ENCODE results near the gene UNC93A.
"Not testable (repeated sequence)": the region's sequence is repeated elsewhere in the genome, so short reads cannot be mapped to it uniquely, and the experiment has no call there.

The UNC93A gene

DNA sequence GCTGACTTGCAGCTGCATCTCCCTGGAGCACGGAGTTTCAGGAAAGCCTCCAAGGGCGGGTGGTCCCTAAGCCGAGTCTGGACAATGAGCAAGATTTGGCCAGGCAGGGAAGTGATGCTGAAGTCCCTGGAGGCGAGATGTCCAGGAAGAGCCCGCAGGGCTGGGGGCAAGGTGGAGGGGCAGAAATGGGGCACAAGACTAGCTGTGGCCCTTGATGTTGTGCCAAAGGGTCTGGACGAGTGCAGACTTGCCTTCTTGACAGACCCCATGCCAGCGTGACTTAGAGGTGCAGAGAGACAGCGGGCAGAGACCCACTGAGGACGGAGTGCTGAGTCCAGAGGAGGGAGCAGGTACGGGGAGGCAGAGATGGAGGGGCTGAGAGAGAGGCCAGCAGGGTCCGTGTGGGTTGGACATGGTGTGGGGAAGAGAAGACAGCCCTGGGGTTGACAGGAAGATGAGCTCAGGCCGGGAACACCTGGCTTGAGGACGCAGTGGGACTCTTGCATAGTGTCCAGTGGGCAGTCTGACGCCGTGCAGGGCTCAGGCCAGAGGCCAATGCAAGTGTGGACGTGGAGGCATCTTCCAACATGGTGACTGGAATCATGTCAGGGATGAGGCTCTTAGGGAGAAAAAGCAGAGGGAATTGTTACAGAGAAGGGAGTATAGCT lies 8.7 kb downstream of the UNC93A start:
- no peak overlapping the region for H3K9ac ChIP-seq (ENCODE audit: low read length)
- no peaks in the 10 kb centered on the region for H3K9me3 ChIP-seq (ENCODE audit: control insufficient read depth, low read length)
- peaks cover under 1% of the 10 kb centered on the region for H3K4me1 ChIP-seq (ENCODE audit: control insufficient read depth, insufficient read depth, low read length)
- no peak overlapping the region for H3K4me3 ChIP-seq (ENCODE audit: low read length)
- no peaks in the 10 kb centered on the region for H3K36me3 ChIP-seq (ENCODE audit: control insufficient read depth, insufficient read depth, low read length)
- no peaks in the 10 kb centered on the region for H3K27me3 ChIP-seq (ENCODE audit: control insufficient read depth, insufficient read depth, low read length)

DNA sequence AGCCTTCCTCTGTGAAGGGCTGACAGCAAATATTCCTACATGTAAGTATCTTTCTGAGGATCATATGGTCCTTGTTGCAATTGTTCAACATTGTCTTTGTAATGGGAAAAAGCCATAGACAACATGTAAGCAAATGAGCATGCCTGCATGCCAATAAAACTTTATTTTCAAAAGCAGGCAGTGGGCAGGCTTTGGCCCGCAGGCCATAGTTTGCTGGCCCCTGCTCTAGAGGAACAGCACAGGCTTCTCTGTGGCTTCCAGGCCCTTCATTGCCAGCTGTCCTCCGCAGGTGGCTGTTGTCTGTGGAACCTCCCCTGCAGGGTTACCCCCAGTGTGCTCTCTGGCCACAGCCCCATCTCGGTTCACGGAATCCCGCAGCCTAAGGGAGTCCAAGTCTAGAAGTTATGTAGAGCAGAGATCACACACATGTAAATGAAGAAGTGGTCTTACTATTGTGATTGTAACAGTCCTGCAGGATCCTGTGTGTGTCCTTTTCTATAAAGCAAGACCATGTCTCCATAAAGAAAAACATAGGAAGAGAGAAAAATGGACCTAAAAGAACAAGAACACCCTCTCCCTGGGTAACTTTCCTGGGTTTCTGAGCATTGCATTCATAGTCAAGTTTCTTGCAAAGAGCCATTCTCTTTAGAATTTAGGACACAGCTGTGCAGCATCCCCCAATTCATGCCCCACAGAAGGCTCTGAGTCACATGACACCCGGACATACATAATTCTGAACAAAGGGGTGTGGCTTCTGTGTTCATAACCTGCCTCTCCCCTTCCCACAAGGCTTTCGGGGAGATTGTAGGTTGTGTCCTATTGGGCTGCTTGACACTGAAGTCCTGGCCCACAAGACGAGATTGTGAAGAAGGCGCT lies 10.0 kb downstream of the UNC93A start:
- H3K27me3 ChIP-seq (ENCODE audit: control insufficient read depth, insufficient read depth, low read length) = no peaks in the 10 kb centered on the region
- no peak overlapping the region for H3K9ac ChIP-seq (ENCODE audit: low read length)
- peaks cover 8% of the 10 kb centered on the region for H3K4me1 ChIP-seq (ENCODE audit: control insufficient read depth, insufficient read depth, low read length)
- H3K4me3 ChIP-seq (ENCODE audit: low read length) = no peak overlapping the region
- H3K9me3 ChIP-seq (ENCODE audit: control insufficient read depth, low read length) = no peaks in the 10 kb centered on the region
- H3K36me3 ChIP-seq (ENCODE audit: control insufficient read depth, insufficient read depth, low read length) = no peaks in the 10 kb centered on the region

DNA sequence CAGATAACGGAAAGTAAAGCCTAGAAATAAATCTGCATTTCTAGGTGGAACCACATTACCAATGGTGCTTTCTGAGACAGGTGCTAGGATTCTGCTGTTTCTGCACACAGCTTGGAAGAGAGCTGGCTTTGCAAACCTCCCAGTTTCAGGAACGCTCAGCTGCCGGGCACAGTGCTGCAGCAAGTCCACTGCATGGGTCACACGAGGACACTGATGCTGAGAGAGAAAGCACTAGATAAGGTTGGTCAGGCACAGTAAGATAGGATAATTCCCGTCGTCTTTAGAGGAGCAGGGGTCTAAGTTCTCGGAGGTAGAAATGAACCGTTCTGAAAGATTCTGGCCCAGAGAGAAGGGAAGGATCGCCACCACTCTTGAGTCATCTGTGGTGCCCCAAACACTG lies 11.0 kb downstream of the UNC93A start:
- Histone ChIP-seq H3K9me3 (ENCODE audit: control insufficient read depth, low read length) (no peaks in the 10 kb centered on the region), H3K9ac (ENCODE audit: low read length) (no peak overlapping the region), H3K4me1 (ENCODE audit: control insufficient read depth, insufficient read depth, low read length) (peaks cover 13% of the 10 kb centered on the region), H3K4me3 (ENCODE audit: low read length) (no peak overlapping the region), H3K36me3 (ENCODE audit: control insufficient read depth, insufficient read depth, low read length) (no peaks in the 10 kb centered on the region), H3K27me3 (ENCODE audit: control insufficient read depth, insufficient read depth, low read length) (no peaks in the 10 kb centered on the region)

DNA sequence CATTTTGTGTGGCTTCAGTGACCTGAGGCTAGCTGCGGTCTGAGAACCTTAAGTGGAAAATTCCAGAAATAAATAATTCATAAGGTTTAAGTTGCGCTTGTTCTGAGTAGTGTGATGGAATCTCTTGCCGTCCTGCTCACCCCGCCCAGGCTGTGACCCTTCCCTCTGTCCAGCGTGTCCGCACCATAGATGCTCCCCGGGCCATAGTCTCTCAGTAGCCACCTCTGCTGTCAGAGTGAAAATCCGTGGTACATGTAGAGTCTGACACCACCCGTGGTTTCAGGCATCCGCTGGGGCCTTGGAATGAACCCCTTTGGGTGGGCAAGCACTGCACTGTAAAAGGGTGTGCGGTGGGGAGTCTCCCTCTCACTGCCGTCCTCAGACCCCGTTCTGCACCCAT lies 11.7 kb downstream of the UNC93A start:
- no peaks in the 10 kb centered on the region for H3K9me3 ChIP-seq (ENCODE audit: control insufficient read depth, low read length)
- H3K36me3 ChIP-seq (ENCODE audit: control insufficient read depth, insufficient read depth, low read length) = no peaks in the 10 kb centered on the region
- H3K4me1 ChIP-seq (ENCODE audit: control insufficient read depth, insufficient read depth, low read length) = peaks cover 13% of the 10 kb centered on the region
- H3K4me3 ChIP-seq (ENCODE audit: low read length) = no peak overlapping the region
- H3K27me3 ChIP-seq (ENCODE audit: control insufficient read depth, insufficient read depth, low read length) = no peaks in the 10 kb centered on the region
- no peak overlapping the region for H3K9ac ChIP-seq (ENCODE audit: low read length)

DNA sequence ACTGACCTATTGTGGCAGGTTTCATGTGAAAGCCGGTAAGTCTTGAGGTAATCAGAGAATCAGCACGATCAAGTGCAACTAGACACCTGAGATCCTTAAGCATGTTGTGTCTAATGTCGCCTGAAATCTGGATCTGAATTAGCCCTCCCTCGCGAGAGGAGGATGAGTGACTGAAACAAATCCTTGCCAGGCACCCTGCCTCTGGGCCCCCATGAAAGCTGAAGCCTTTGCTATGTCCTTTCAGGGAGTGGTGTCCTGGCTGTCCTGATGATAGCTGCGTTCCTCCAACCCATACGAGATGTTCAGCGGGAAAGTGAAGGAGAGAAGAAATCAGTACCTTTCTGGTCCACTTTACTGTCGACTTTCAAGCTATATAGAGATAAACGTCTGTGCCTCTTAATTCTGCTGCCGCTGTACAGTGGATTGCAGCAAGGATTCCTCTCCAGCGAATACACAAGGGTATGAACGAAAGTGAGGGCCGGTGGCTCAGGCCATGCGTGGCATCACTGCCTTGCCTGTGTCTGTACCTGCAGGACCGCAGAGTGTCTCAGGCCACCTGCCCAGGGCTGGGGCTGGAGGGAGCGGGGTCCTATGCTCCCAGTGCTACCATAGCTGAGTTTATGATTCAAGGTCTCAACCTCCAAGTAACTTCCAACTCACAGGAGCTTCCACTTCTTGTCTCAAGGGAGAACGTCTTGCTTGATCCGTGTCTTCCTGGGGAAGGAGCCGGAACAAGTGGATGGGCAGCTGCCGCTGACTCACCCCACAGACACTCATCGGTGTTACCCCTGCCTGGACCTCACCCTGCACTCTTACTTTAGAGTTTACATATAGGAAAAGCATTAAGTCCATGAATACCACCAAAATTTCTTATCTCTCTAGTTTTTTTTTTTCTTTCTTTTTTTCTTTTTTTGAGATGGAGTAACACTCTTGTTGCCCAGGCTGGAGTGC lies 12.8 kb downstream of the UNC93A start:
- no peaks in the 10 kb centered on the region for H3K27me3 ChIP-seq (ENCODE audit: control insufficient read depth, insufficient read depth, low read length)
- no peak overlapping the region for H3K4me3 ChIP-seq (ENCODE audit: low read length)
- peaks cover 13% of the 10 kb centered on the region for H3K4me1 ChIP-seq (ENCODE audit: control insufficient read depth, insufficient read depth, low read length)
- H3K9me3 ChIP-seq (ENCODE audit: control insufficient read depth, low read length) = no peaks in the 10 kb centered on the region
- H3K36me3 ChIP-seq (ENCODE audit: control insufficient read depth, insufficient read depth, low read length) = no peaks in the 10 kb centered on the region
- no peak overlapping the region for H3K9ac ChIP-seq (ENCODE audit: low read length)

DNA sequence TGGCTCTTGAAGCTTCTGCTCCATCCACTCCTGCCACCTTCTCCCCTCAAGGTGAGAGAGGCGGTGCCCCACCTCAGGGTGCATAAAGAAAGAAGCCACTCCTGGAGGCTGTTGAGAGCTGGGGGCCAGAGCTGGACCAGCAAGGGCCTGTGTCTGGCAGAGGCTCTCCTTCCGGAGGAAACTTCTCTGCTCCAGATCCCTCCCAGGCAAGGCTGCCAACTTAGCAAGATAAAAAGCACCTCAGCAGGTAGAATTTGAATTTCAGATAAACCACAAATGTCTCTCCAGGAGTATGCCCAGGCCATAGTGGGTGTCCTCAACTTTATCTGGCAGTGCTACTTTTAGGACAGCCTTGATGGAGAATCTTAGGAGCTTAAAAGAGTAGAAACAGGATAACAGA lies 13.8 kb downstream of the UNC93A start:
- Histone ChIP-seq H3K36me3 (ENCODE audit: control insufficient read depth, insufficient read depth, low read length) (no peaks in the 10 kb centered on the region), H3K9me3 (ENCODE audit: control insufficient read depth, low read length) (no peaks in the 10 kb centered on the region), H3K4me1 (ENCODE audit: control insufficient read depth, insufficient read depth, low read length) (peaks cover 16% of the 10 kb centered on the region), H3K27me3 (ENCODE audit: control insufficient read depth, insufficient read depth, low read length) (no peaks in the 10 kb centered on the region), H3K9ac (ENCODE audit: low read length) (no peak overlapping the region), H3K4me3 (ENCODE audit: low read length) (no peak overlapping the region)

DNA sequence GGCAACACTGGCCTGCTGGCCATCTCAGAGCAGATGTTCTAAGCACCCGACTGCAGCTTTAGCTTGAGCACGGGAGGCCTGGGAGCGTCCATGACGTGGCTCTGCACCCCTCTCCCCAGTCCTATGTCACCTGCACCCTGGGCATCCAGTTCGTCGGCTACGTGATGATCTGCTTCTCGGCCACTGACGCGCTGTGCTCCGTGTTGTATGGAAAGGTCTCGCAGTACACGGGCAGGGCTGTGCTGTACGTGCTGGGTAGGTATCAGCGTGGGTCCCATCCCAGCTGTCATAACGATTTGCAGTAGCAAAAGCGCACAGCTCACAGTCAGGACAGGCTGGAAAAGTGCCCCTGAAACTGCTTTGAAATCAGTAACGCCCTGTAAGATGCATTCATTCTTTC lies 14.7 kb downstream of the UNC93A start:
- H3K9me3 ChIP-seq (ENCODE audit: control insufficient read depth, low read length) = no peaks in the 10 kb centered on the region
- no peaks in the 10 kb centered on the region for H3K36me3 ChIP-seq (ENCODE audit: control insufficient read depth, insufficient read depth, low read length)
- H3K9ac ChIP-seq (ENCODE audit: low read length) = no peak overlapping the region
- H3K4me3 ChIP-seq (ENCODE audit: low read length) = no peak overlapping the region
- peaks cover 25% of the 10 kb centered on the region for H3K4me1 ChIP-seq (ENCODE audit: control insufficient read depth, insufficient read depth, low read length)
- H3K27me3 ChIP-seq (ENCODE audit: control insufficient read depth, insufficient read depth, low read length) = no peaks in the 10 kb centered on the region

DNA sequence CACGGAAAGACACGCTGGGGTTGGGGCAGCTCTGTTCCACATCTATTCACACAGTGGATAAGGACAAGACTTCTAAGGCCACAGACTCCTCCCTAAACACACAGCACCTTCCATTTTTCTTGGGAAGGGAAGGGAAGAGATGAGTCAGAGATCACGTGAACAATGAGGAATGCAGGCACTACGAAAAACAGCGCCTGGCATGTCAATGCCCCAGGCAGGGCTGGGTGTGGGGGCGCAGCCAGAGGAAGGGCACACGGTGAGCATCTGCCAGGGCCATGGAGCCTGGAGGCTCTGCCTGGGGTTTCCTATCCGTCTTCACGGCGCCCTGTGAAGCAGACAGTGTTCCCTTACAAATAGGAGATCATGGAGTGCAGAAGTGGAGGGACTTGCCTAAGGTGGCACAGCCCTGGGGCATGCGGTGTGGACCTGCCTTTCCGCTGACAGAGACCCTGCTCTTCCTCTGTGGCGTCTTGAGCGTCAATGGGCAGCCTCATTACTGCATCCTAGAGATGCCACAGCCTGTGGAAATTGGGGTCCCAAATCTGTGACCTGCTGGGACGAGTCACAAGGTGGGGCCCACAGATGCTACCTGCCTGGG lies 15.4 kb downstream of the UNC93A start:
- no peak overlapping the region for H3K9ac ChIP-seq (ENCODE audit: low read length)
- no peaks in the 10 kb centered on the region for H3K9me3 ChIP-seq (ENCODE audit: control insufficient read depth, low read length)
- H3K4me3 ChIP-seq (ENCODE audit: low read length) = no peak overlapping the region
- H3K36me3 ChIP-seq (ENCODE audit: control insufficient read depth, insufficient read depth, low read length) = no peaks in the 10 kb centered on the region
- H3K27me3 ChIP-seq (ENCODE audit: control insufficient read depth, insufficient read depth, low read length) = no peaks in the 10 kb centered on the region
- peaks cover 26% of the 10 kb centered on the region for H3K4me1 ChIP-seq (ENCODE audit: control insufficient read depth, insufficient read depth, low read length)

DNA sequence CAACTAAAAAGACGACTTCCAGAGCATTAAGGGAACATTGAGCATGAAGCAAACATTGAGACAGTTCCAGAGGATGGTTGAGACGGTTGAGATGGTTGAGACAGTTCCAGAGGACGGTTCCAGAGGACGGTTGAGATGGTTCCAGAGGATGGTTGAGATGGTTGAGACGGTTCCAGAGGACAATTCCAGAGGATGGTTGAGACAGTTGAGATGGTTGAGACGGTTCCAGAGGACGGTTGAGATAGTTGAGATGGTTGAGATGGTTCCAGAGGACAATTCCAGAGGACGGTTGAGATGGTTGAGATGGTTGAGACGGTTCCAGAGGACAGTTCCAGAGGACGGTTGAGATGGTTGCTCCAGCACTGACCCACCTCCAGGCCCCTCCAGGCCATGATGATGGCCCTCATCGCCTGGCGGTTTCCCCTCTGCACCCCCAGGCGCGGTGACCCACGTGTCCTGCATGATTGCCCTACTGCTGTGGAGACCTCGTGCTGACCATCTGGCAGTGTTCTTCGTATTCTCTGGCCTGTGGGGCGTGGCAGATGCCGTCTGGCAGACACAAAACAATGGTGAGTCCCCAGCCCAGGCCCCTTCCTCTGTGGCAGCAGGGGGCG lies 16.3 kb downstream of the UNC93A start:
- no peak overlapping the region for H3K4me3 ChIP-seq (ENCODE audit: low read length)
- H3K9me3 ChIP-seq (ENCODE audit: control insufficient read depth, low read length) = no peaks in the 10 kb centered on the region
- no peaks in the 10 kb centered on the region for H3K36me3 ChIP-seq (ENCODE audit: control insufficient read depth, insufficient read depth, low read length)
- peaks cover 26% of the 10 kb centered on the region for H3K4me1 ChIP-seq (ENCODE audit: control insufficient read depth, insufficient read depth, low read length)
- H3K27me3 ChIP-seq (ENCODE audit: control insufficient read depth, insufficient read depth, low read length) = no peaks in the 10 kb centered on the region
- H3K9ac ChIP-seq (ENCODE audit: low read length) = no peak overlapping the region

DNA sequence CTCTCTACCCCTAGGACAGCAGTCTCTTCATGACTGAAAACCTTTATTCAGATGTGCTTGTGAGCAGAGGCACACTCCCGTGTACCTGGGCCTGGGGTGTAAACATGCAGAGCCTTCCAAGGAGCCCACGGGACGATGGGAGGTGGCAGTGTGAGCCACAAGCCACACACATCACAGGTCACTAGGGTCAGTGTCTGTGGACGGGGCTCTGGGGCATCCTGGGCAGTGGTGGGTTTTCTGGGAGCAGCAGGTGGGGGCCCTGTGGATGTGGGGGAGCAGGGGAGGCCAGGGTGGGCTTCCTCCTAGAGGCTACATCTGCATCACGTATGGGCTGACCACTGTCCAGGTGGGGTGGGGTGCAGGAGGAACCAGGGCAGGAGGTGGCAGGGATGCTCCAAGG lies 17.1 kb downstream of the UNC93A start:
- Histone ChIP-seq H3K9ac (ENCODE audit: low read length) (no peak overlapping the region), H3K4me3 (ENCODE audit: low read length) (no peak overlapping the region), H3K4me1 (ENCODE audit: control insufficient read depth, insufficient read depth, low read length) (peaks cover 30% of the 10 kb centered on the region), H3K27me3 (ENCODE audit: control insufficient read depth, insufficient read depth, low read length) (no peaks in the 10 kb centered on the region), H3K9me3 (ENCODE audit: control insufficient read depth, low read length) (no peaks in the 10 kb centered on the region), H3K36me3 (ENCODE audit: control insufficient read depth, insufficient read depth, low read length) (no peaks in the 10 kb centered on the region)

DNA sequence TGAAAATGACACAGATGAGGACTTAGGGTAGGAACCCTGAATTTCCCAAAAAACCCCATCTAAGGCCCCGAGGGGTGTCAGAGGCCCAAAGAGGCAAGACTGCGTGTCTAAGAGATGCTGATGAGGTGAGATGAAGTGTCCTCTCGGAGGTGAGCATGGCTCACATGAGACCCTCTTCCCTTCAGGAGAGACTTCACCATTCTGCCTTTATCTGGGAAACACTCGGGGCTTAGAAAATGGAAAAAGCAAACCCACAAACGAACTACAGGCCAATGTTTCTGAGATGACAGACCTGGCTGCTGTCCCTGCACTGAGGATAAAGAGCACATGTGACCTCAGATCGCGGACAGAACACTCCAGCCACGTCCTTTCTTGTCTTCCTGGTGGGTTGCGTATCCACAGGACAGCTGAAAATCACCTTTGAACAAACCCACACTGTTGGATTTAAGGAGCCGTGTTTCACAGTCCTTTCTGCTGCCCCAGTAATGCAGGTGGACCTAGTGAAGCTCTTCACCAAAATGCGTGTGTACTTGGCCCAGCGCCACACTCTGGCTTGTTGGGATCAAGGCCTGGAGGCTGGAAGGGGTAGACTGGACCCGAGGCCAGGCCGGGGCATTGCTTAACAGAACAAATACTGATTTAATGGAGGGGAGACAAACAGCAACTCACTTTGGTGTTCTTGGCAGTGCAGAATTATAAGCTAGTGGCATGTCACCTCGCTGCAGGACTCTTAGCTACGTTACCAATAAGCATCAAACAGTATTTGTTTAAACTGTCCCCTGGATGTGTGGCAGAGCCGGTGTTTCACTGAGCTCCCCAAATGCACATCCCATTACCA lies 18.5 kb downstream of the UNC93A start:
- H3K4me3 ChIP-seq (ENCODE audit: low read length); H3K9me3 ChIP-seq (ENCODE audit: control insufficient read depth, low read length); H3K27me3 ChIP-seq (ENCODE audit: control insufficient read depth, insufficient read depth, low read length); H3K9ac ChIP-seq (ENCODE audit: low read length); H3K36me3 ChIP-seq (ENCODE audit: control insufficient read depth, insufficient read depth, low read length): not testable (repeated sequence)
- peaks cover 30% of the 10 kb centered on the region for H3K4me1 ChIP-seq (ENCODE audit: control insufficient read depth, insufficient read depth, low read length)
